Naive thymus-derived CD4-positive, alpha-beta T cell (primary cell): ENCODE data around the gene SLAMF9. TPM values are rescaled to one million over a fixed set of nuclear protein-coding genes. Genes with fewer than 3 reads are reported as not detected.

Experiments
- ATAC-seq: fragments of 150-1000 bp; cut with Tn5 transposase; 2 replicates; pipeline ENCODE4 v1.10.0; 2021; ENCODE audit warnings: mild to moderate bottlenecking, moderate library complexity
- CTCF ChIA-PET: fragments of 350-600 bp; sonication (Branson Sonifier 250); formaldehyde crosslinking; loops from one replicate; lab custom pipeline; 2021; ENCODE audit warnings: antibody characterized with exemption; lab: Charles Lee
- POLR2A ChIA-PET: fragments of 350-600 bp; sonication (Branson Sonifier 250); formaldehyde crosslinking; loops from one replicate; lab custom pipeline; 2021; ENCODE audit warnings: antibody characterized with exemption, inconsistent platforms; lab: Charles Lee
- DNase-seq, 9 donors: peaks; one replicate each; pipeline versions ENCODE4 v3.0.0 to v3.0.0-alpha.2; 2020 to 2022; ENCODE audit warnings: mixed read lengths in 1 of 9
- H3K27ac ChIP-seq: one replicate; pipeline ENCODE4 v1.7.0; 2013; ENCODE audit warnings: mild to moderate bottlenecking, low read depth, low read length, moderate library complexity
- H3K27me3 ChIP-seq, 2 donors: one replicate each; pipeline ENCODE4 v1.7.0; 2013; ENCODE audit warnings: low read length in 2 of 2, mild to moderate bottlenecking in 2 of 2, moderate library complexity in 2 of 2; ENCODE audit not compliant: control insufficient read depth in 2 of 2, insufficient read depth in 2 of 2
- H3K36me3 ChIP-seq, 3 experiments: 1 replicate in 2 of 3; 2 replicates in 1 of 3; pipeline ENCODE4 v1.7.0; 2013; ENCODE audit warnings: low read length in 3 of 3, mild to moderate bottlenecking in 3 of 3, moderate library complexity in 1 of 3; ENCODE audit not compliant: insufficient read depth in 3 of 3, control insufficient read depth in 2 of 3
- H3K4me1 ChIP-seq, 2 donors: one replicate each; pipeline ENCODE4 v1.7.0; 2013; ENCODE audit warnings: low read length in 2 of 2, mild to moderate bottlenecking in 2 of 2, moderate library complexity in 1 of 2; ENCODE audit not compliant: control insufficient read depth in 2 of 2, insufficient read depth in 2 of 2
- H3K4me3 ChIP-seq: 2 replicates; pipeline ENCODE4 v1.7.0; 2013; ENCODE audit warnings: mild to moderate bottlenecking, low read length
- H3K9me3 ChIP-seq, 3 experiments: 1 replicate in 2 of 3; 2 replicates in 1 of 3; pipeline ENCODE4 v1.7.0; 2013; ENCODE audit warnings: low read length in 3 of 3; ENCODE audit not compliant: control insufficient read depth in 2 of 3
- H3K27ac Mint-ChIP-seq, 9 donors: one replicate each; pipeline ENCODE4 v1.8.0; 2020 to 2022; ENCODE audit warnings: mixed read lengths in 9 of 9, mild to moderate bottlenecking in 8 of 9, moderate library complexity in 5 of 9, inconsistent platforms in 2 of 9
- H3K27me3 Mint-ChIP-seq, 5 donors: one replicate each; pipeline ENCODE4 v1.8.0; 2021 to 2022; ENCODE audit warnings: mixed read lengths in 5 of 5, mild to moderate bottlenecking in 1 of 5
- H3K36me3 Mint-ChIP-seq, 5 donors: one replicate each; pipeline ENCODE4 v1.8.0; 2020 to 2022; ENCODE audit warnings: mixed read lengths in 5 of 5, mild to moderate bottlenecking in 3 of 5, inconsistent platforms in 1 of 5
- H3K4me1 Mint-ChIP-seq, 7 donors: one replicate each; pipeline ENCODE4 v1.8.0; 2020 to 2022; ENCODE audit warnings: mixed read lengths in 7 of 7, mild to moderate bottlenecking in 3 of 7, inconsistent platforms in 1 of 7
- H3K4me3 Mint-ChIP-seq, 10 donors: one replicate each; pipeline ENCODE4 v1.8.0; 2020 to 2022; ENCODE audit warnings: mild to moderate bottlenecking in 10 of 10, mixed read lengths in 10 of 10, moderate library complexity in 6 of 10, inconsistent platforms in 2 of 10
- H3K9me3 Mint-ChIP-seq, 11 donors: one replicate each; pipeline ENCODE4 v1.8.0; 2020 to 2022; ENCODE audit warnings: mixed read lengths in 11 of 11, mild to moderate bottlenecking in 4 of 11, inconsistent platforms in 1 of 11, moderate library complexity in 1 of 11
- intact Hi-C, 2 donors: fragments of 100-400 bp; cut with micrococcal nuclease; formaldehyde crosslinking; loops; one replicate each; pipeline ENCODE4 v1.15.1; 2023
- polyA plus RNA-seq, 2 donors: library from polyadenylated mRNA; unstranded; fragments of 300-500 nt; fragmentation: Illumina TruSeq; gene quantifications; one replicate each; pipeline ENCODE4 v1.2.3, GENCODE V29; 2021
- total RNA-seq, 6 experiments: library from RNA in 5 of 6; stranded (reverse) in 5 of 6; gene quantifications; 1 replicate in 5 of 6; 2 replicates in 1 of 6; pipeline ENCODE4 v1.2.3 and lab custom pipeline; 2021 to 2026

The SLAMF9 gene
- total and polyA plus RNA-seq, 7 experiments from 2014 or later = not detected

DNA sequence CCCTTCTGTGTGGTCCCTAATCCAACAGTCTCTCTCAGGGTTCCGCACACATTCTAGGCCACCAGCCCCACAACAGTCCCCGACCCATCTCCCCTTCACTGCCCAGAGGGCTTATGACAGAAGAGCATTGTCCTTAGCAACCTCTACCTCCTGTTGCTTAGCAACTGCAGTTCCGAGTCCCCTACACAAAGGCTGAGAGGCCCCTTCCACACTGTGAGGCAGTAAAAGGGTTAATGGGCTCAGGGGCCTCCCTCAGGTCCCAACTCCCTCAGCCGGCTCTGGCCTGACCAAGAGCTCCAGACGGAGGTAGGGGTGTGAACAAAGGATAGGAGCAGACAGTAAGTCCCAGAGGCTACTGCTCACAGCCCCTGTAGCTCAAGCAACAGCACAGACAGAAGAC is 12.9 kb downstream of the SLAMF9 start:
- H3K4me1 ChIP-seq = peaks cover 4 to 7% of the 10 kb centered on the region in 2 donors
- H3K27me3 Mint-ChIP-seq = peaks cover 28 to 46% (median 35%) of the 10 kb centered on the region in 5 donors
- no peaks in the 10 kb centered on the region for H3K36me3 Mint-ChIP-seq
- H3K36me3 ChIP-seq = no peaks in the 10 kb centered on the region
- ChIA-PET POLR2A (no interaction called here), CTCF (interaction anchor here (1.3 kb wide), 1 partner anchor 66 kb away, joined by 6 read pairs; no protein-coding TSS in a partner anchor)
- no peak overlapping the region for H3K4me3 Mint-ChIP-seq
- DNase-seq (no peak), ATAC-seq (no peak)
- H3K4me1 Mint-ChIP-seq = peaks cover 11 to 25% (median 22%) of the 10 kb centered on the region in 7 donors
- no peak overlapping the region for H3K27ac Mint-ChIP-seq
- intact Hi-C loops = no loop called here
- H3K27ac ChIP-seq = no peak overlapping the region
- no peaks in the 10 kb centered on the region for H3K9me3 Mint-ChIP-seq
- no peaks in the 10 kb centered on the region for H3K9me3 ChIP-seq
- no peak overlapping the region for H3K4me3 ChIP-seq
- peaks cover 8 to 11% of the 10 kb centered on the region in 2 donors for H3K27me3 ChIP-seq

DNA sequence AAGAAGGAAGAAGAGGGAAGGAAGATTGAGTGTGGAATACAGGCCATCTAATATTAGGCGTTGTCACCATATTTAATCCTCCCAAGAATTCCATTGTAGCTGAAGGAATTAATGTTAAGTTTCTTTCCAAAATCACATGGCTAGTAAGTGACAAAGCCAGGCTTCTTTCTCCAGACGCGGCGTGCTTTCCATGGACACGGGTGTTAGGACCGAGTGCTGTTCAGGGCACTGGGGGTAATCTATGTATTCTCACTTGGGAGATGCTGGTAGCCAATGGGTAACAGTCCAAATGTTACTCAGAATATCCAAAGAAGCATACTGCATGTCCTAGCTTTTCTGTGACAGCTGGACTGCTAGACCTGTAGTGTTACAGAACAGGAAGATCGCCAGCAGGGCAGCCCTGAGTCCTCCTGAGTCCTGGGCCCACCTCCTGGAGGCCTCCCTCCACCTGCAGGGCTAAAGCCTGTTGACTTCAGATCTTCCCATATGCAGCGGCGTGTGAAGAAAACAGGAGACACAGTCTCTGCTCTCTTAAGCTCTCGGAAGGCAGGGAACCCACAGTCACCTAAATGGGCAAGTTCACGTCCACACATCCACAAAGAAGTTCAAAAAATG is 13.9 kb downstream of the SLAMF9 start:
- Mint-ChIP-seq H3K36me3 (no peaks in the 10 kb centered on the region), H3K4me3 (no peak overlapping the region), H3K4me1 (peaks cover 6 to 25% (median 17%) of the 10 kb centered on the region in 7 donors), H3K27me3 (peaks cover 25 to 46% (median 29%) of the 10 kb centered on the region in 5 donors), H3K27ac (no peak overlapping the region), H3K9me3 (no peaks in the 10 kb centered on the region)
- H3K9me3 ChIP-seq = no peaks in the 10 kb centered on the region
- H3K27ac ChIP-seq = no peak overlapping the region
- DNase-seq = no peak
- ATAC-seq = no peak
- ChIA-PET CTCF (interaction anchor here (1.0 to 2.7 kb wide), 4 partner anchors 15 to 92 kb away, joined by 3 to 17 read pairs (median 5); partner anchors contain the start of genes PIGM and TAGLN2), POLR2A (no interaction called here)
- intact Hi-C loops = no loop called here
- H3K36me3 ChIP-seq = no peaks in the 10 kb centered on the region
- H3K4me3 ChIP-seq = no peak overlapping the region
- H3K4me1 ChIP-seq = peaks cover 1 to 3% of the 10 kb centered on the region in 2 donors
- H3K27me3 ChIP-seq = peaks cover 6 to 11% of the 10 kb centered on the region in 2 donors

DNA sequence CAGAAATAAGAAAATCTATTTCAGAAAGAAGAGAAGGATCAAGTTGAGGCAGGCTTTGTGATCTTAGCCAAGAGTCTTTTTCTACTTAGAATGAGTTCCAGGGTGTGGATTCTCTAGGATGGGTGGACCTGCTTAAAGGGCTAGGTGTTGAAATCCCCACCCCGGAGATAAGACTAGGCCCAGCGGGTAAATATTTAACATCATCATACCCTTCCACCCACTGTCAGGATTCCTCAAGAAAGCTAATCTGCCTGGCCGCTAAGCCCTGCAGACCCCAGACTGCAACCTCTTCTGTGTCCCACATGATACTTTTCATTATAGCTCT is 14.4 kb downstream of the SLAMF9 start:
- H3K27ac Mint-ChIP-seq = no peak overlapping the region
- H3K4me1 ChIP-seq = no peaks in the 10 kb centered on the region
- POLR2A ChIA-PET = interaction anchor here (3.6 kb wide), 1 partner anchor 15 kb away, joined by 17 read pairs; the partner anchor contains the start of gene TAGLN2

DNA sequence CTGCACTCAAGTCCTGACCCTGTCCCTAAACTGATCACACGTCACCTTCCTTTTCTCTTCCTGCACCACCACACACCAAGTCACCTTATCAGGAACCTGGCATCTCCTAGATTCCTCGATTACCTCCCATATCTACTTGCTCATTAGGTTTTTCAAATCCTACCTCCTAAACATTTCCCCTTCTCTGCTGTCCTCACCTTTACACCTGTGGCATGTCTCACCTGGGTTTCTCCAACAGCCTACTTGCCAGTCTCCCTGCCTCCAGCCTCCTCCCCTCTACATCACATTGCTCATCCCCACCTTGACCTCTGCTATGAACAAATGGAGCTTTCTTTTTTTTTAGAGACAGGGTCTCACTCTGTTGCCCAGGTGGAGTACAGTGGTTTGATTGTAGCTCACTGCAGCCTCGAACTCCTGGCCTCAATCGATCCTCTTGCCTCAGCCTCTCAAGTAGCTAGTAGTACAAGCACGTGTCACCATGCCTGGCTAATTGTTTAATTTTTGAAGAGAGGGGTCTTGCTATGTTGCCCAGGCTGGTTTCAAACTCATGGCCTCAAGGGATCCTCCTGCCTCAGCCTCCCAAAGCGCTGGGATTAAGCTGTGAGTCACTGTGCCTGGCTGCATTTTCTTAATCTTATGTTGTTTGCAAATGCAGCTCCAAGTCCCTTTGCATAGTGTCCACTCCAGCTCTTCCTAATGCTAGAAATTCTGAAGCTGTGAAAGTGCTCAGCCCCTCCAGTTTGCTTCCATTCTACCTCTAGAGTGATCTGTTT is 14.9 kb downstream of the SLAMF9 start:
- Mint-ChIP-seq H3K27ac (no peak overlapping the region), H3K27me3 (peaks cover 16 to 40% (median 20%) of the 10 kb centered on the region in 5 donors), H3K4me1 (peaks cover 0 to 20% (median 11%) of the 10 kb centered on the region in 7 donors), H3K9me3 (no peaks in the 10 kb centered on the region), H3K36me3 (no peaks in the 10 kb centered on the region), H3K4me3 (no peak overlapping the region)
- intact Hi-C loops = no loop called here
- POLR2A ChIA-PET = interaction anchor here (3.6 kb wide), 1 partner anchor 15 kb away, joined by 17 read pairs; the partner anchor contains the start of gene TAGLN2
- no peaks in the 10 kb centered on the region for H3K9me3 ChIP-seq
- H3K36me3 ChIP-seq = no peaks in the 10 kb centered on the region
- CTCF ChIA-PET = interaction anchor here (0.6 to 2.7 kb wide), 6 partner anchors 14 to 1493 kb away, joined by 3 to 17 read pairs (median 4); partner anchors contain the start of genes PIGM and TAGLN2
- H3K27ac ChIP-seq = no peak overlapping the region
- ATAC-seq = no peak
- H3K27me3 ChIP-seq = peaks cover 0 to 2% of the 10 kb centered on the region in 2 donors
- no peak overlapping the region for H3K4me3 ChIP-seq
- no peaks in the 10 kb centered on the region for H3K4me1 ChIP-seq
- no peak for DNase-seq

More for the DNA sequence above, 14.4 kb downstream of the SLAMF9 start:
- DNase-seq (no peak), ATAC-seq (no peak)
- Mint-ChIP-seq H3K9me3 (no peaks in the 10 kb centered on the region), H3K4me1 (peaks cover 1 to 20% (median 12%) of the 10 kb centered on the region in 7 donors), H3K27me3 (peaks cover 21 to 46% (median 25%) of the 10 kb centered on the region in 5 donors), H3K4me3 (no peak overlapping the region), H3K36me3 (no peaks in the 10 kb centered on the region)
- intact Hi-C loops = no loop called here
- Histone ChIP-seq H3K9me3 (no peaks in the 10 kb centered on the region), H3K36me3 (no peaks in the 10 kb centered on the region), H3K4me3 (no peak overlapping the region), H3K27me3 (peaks cover under 1 to 7% of the 10 kb centered on the region in 2 donors), H3K27ac (no peak overlapping the region)
- CTCF ChIA-PET = interaction anchor here (0.7 to 2.7 kb wide), 5 partner anchors 15 to 96 kb away, joined by 3 to 17 read pairs (median 4); partner anchors contain the start of genes PIGM and TAGLN2

DNA sequence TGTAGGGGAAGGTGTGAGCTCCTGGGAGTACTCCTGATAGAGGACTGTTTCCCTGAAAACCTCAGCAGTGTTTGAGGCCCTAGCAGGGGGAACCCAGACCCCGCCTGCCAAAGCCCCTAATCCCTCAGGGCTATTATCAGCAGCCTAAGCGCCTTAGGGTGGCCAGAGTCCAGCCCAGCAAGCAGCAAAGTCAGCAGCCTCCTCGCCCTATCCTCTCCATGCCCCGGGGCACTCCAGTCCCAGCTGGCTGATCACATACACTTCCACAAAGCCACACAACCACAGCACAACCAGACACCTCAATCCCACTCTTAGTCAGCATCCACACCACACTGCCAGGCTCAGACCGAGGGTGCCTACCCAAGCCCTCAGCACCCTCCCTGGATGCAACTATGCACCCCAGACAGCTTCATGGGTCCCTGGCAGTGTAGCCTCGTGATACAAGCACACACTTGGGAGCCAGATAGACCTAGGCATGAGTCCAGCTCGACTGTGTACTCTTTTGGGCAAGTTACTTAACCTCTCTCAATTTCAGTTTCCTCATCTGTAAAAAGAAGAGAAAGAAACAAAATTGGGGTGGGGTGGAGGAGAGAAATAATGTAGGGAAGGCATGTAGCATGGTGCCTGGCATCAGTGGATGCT is 15.7 kb downstream of the SLAMF9 start:
- no peaks in the 10 kb centered on the region for H3K36me3 Mint-ChIP-seq
- DNase-seq (no peak), ATAC-seq (no peak)
- no peaks in the 10 kb centered on the region for H3K36me3 ChIP-seq
- no peaks in the 10 kb centered on the region for H3K27me3 ChIP-seq
- peaks cover 8 to 32% (median 17%) of the 10 kb centered on the region in 5 donors for H3K27me3 Mint-ChIP-seq
- no peaks in the 10 kb centered on the region for H3K9me3 Mint-ChIP-seq
- no peaks in the 10 kb centered on the region for H3K4me1 ChIP-seq
- H3K27ac ChIP-seq = no peak overlapping the region
- H3K27ac Mint-ChIP-seq = no peak overlapping the region
- no peak overlapping the region for H3K4me3 Mint-ChIP-seq
- POLR2A ChIA-PET = interaction anchor here (0.6 to 3.6 kb wide), 2 partner anchors 14 to 83 kb away, joined by 3 to 17 read pairs; partner anchors contain the start of gene TAGLN2
- H3K4me1 Mint-ChIP-seq = peaks cover 0 to 20% (median 11%) of the 10 kb centered on the region in 7 donors
- H3K4me3 ChIP-seq = no peak overlapping the region
- intact Hi-C loops = no loop called here
- H3K9me3 ChIP-seq = no peaks in the 10 kb centered on the region
- CTCF ChIA-PET = interaction anchor here (0.6 to 2.7 kb wide), 5 partner anchors 44 to 1494 kb away, joined by 3 to 17 read pairs (median 4); no protein-coding TSS in a partner anchor
